ENCODE measurements around the gene LRRC32. TPM values are rescaled to one million over a fixed set of nuclear protein-coding genes. Genes with fewer than 3 reads are reported as not detected.
A peak's percentile ranks its signal among the peaks of the same experiment; 100 is the strongest.

The LRRC32 gene
- polyA plus RNA-seq, 3 donors, result 1.5 TPM; not detected in 2

DNA sequence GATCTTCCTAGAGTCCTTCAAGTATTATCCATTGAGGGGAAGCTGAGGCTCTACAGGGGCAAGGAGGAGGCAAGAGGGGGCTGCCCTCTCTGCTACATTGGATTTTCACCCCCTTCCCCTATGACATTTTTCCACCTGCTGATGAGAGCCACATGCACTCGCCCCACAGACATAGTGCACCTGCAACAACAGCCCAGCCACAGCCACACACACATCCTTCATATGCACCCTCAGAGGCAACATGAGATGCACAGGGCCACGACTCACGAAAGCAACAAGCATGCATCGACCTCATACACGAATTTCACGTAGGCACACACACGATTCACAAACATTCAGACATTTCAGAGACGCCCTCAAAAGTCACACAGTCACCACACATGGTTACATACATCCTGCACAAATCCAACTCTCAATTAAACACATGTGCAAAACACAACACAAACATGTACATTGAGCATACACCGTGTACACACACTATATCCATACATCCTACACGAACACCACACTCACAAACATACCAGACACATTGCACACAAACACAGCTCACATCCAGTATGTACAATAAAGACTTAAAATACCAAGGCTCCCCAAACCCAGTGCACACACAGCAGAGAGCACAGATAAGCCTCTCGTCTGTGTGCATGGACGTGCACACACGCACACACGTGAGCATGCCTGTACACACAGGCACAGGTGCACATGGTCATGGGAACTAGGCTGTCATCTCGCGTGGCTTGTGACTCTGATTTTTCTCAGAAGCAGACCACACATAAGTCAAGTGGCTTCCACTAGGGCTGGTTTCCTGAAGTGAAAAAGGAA lies 6.3 kb upstream of the LRRC32 start:
- Mint-ChIP-seq H3K9me3 (peaks cover 0 to 2% (median 0%) of the 10 kb centered on the region in 7 donors), H3K4me1 (peaks cover 28% of the 10 kb centered on the region), H3K27me3 (ENCODE audit: low read depth in 3 of 3) (peaks cover 46 to 74% (median 54%) of the 10 kb centered on the region in 3 donors), H3K36me3 (peaks cover 0 to 7% of the 10 kb centered on the region in 2 donors), H3K27ac (peak overlapping the region in 1 of 7 donors; percentile 30), H3K4me3 (peak overlapping the region in 1 of 2 donors; percentile 5)
- Histone ChIP-seq H3K27ac (ENCODE audit: low read depth in 1 of 2, low read length in 2 of 2) (no peak overlapping the region), H3K79me2 (ENCODE audit: insufficient read depth, low read length) (no peaks in the 10 kb centered on the region), H3K36me3 (replicated peaks in 1 of 2; ENCODE audit: control insufficient read depth in 1 of 2, insufficient read depth in 2 of 2, low read length in 2 of 2) (no peaks in the 10 kb centered on the region), H4K20me1 (ENCODE audit: insufficient read depth, low read length) (no peaks in the 10 kb centered on the region), H3K4me2 (replicated peaks; ENCODE audit: extremely low read depth, low read length, poor library complexity, severe bottlenecking) (no peak overlapping the region), H3K27me3 (ENCODE audit: control insufficient read depth in 2 of 2, insufficient read depth in 2 of 2, low read length in 2 of 2) (peaks cover 4 to 30% of the 10 kb centered on the region in 2 donors), H3K9ac (ENCODE audit: insufficient read depth, low read length, poor library complexity, severe bottlenecking) (no peak overlapping the region), H2AFZ (ENCODE audit: insufficient read depth, low read depth, low read length, poor library complexity, severe bottlenecking) (no peak overlapping the region), H3K4me1 (ENCODE audit: control insufficient read depth in 1 of 2, insufficient read depth in 2 of 2, low read length in 2 of 2) (peaks cover 14 to 22% of the 10 kb centered on the region in 2 donors), H3K4me3 (replicated peaks in 1 of 3; ENCODE audit: low read depth in 2 of 3, low read length in 3 of 3) (no peak overlapping the region), H3K9me3 (replicated peaks in 1 of 2; ENCODE audit: control insufficient read depth in 1 of 2, insufficient read depth in 1 of 2, low read length in 2 of 2) (no peaks in the 10 kb centered on the region)
- TF ChIP-seq, protein P1, sequence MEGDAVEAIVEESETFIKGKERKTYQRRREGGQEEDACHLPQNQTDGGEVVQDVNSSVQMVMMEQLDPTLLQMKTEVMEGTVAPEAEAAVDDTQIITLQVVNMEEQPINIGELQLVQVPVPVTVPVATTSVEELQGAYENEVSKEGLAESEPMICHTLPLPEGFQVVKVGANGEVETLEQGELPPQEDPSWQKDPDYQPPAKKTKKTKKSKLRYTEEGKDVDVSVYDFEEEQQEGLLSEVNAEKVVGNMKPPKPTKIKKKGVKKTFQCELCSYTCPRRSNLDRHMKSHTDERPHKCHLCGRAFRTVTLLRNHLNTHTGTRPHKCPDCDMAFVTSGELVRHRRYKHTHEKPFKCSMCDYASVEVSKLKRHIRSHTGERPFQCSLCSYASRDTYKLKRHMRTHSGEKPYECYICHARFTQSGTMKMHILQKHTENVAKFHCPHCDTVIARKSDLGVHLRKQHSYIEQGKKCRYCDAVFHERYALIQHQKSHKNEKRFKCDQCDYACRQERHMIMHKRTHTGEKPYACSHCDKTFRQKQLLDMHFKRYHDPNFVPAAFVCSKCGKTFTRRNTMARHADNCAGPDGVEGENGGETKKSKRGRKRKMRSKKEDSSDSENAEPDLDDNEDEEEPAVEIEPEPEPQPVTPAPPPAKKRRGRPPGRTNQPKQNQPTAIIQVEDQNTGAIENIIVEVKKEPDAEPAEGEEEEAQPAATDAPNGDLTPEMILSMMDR (IDR thresholded peaks at IDR 0.05), result no peak
- intact Hi-C loops (cut with micrococcal nuclease), result loop anchor here in 1 of 2 donors (5.0 kb wide), 1 partner anchor 65 kb away; no protein-coding TSS in a partner anchor
- no peak for DNase-seq
- 81% methylated on average over 16 of the region's 16 CpGs for WGBS (ENCODE audit: insufficient coverage)

GRCh38 chr11:76674517-76675400 lies 4.2 kb upstream of the LRRC32 start:
- Histone ChIP-seq H2AFZ (ENCODE audit: insufficient read depth, low read depth, low read length, poor library complexity, severe bottlenecking) (no peak overlapping the region), H4K20me1 (ENCODE audit: insufficient read depth, low read length) (no peaks in the 10 kb centered on the region), H3K36me3 (replicated peaks in 1 of 2; ENCODE audit: control insufficient read depth in 1 of 2, insufficient read depth in 2 of 2, low read length in 2 of 2) (no peaks in the 10 kb centered on the region), H3K9ac (ENCODE audit: insufficient read depth, low read length, poor library complexity, severe bottlenecking) (no peak overlapping the region), H3K4me2 (replicated peaks; ENCODE audit: extremely low read depth, low read length, poor library complexity, severe bottlenecking) (no peak overlapping the region), H3K4me1 (ENCODE audit: control insufficient read depth in 1 of 2, insufficient read depth in 2 of 2, low read length in 2 of 2) (peaks cover 34 to 43% of the 10 kb centered on the region in 2 donors), H3K79me2 (ENCODE audit: insufficient read depth, low read length) (no peaks in the 10 kb centered on the region), H3K27ac (ENCODE audit: low read depth in 1 of 2, low read length in 2 of 2) (no peak overlapping the region), H3K9me3 (replicated peaks in 1 of 2; ENCODE audit: control insufficient read depth in 1 of 2, insufficient read depth in 1 of 2, low read length in 2 of 2) (no peaks in the 10 kb centered on the region), H3K27me3 (ENCODE audit: control insufficient read depth in 2 of 2, insufficient read depth in 2 of 2, low read length in 2 of 2) (peaks cover 16 to 35% of the 10 kb centered on the region in 2 donors), H3K4me3 (replicated peaks in 1 of 3; ENCODE audit: low read depth in 2 of 3, low read length in 3 of 3) (no peak overlapping the region)
- Mint-ChIP-seq H3K27me3 (ENCODE audit: low read depth in 3 of 3) (peaks cover 46 to 82% (median 57%) of the 10 kb centered on the region in 3 donors), H3K9me3 (peaks cover 0 to 8% (median 2%) of the 10 kb centered on the region in 7 donors), H3K27ac (peak overlapping the region in 3 of 7 donors; percentile 24 to 50 (median 26)), H3K4me1 (peaks cover 41% of the 10 kb centered on the region), H3K36me3 (peaks cover 3 to 18% of the 10 kb centered on the region in 2 donors), H3K4me3 (no peak overlapping the region)
- intact Hi-C loops (cut with micrococcal nuclease), result loop anchor here in 1 of 2 donors (5.0 kb wide), 2 partner anchors 42 to 62 kb away; no protein-coding TSS in a partner anchor
- DNase-seq, result no peak
- WGBS (ENCODE audit: insufficient coverage), result 92% methylated on average over 11 of the region's 14 CpGs
- TF ChIP-seq, protein P1 (IDR thresholded peaks at IDR 0.05), result no peak

Data from CD14-positive monocyte (primary cell).